ENCODE results near the gene ADAMTSL3. TPM values are rescaled to one million over a fixed set of nuclear protein-coding genes. Genes with fewer than 3 reads are reported as not detected.

Gene ADAMTSL3
- total RNA-seq, 1 experiment from 2014 or later: 0.05 TPM

GRCh38 chr15:83854321-83854720 lies 200.4 kb downstream of the ADAMTSL3 start (continued):
- TF ChIP-seq, protein P1, sequence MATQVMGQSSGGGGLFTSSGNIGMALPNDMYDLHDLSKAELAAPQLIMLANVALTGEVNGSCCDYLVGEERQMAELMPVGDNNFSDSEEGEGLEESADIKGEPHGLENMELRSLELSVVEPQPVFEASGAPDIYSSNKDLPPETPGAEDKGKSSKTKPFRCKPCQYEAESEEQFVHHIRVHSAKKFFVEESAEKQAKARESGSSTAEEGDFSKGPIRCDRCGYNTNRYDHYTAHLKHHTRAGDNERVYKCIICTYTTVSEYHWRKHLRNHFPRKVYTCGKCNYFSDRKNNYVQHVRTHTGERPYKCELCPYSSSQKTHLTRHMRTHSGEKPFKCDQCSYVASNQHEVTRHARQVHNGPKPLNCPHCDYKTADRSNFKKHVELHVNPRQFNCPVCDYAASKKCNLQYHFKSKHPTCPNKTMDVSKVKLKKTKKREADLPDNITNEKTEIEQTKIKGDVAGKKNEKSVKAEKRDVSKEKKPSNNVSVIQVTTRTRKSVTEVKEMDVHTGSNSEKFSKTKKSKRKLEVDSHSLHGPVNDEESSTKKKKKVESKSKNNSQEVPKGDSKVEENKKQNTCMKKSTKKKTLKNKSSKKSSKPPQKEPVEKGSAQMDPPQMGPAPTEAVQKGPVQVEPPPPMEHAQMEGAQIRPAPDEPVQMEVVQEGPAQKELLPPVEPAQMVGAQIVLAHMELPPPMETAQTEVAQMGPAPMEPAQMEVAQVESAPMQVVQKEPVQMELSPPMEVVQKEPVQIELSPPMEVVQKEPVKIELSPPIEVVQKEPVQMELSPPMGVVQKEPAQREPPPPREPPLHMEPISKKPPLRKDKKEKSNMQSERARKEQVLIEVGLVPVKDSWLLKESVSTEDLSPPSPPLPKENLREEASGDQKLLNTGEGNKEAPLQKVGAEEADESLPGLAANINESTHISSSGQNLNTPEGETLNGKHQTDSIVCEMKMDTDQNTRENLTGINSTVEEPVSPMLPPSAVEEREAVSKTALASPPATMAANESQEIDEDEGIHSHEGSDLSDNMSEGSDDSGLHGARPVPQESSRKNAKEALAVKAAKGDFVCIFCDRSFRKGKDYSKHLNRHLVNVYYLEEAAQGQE (IDR thresholded peaks at IDR 0.05; ENCODE audit: low read depth): no peak

GRCh38 chr15:83854950-83855707 lies 201.2 kb downstream of the ADAMTSL3 start:
- TF ChIP-seq JUND (IDR thresholded peaks at IDR 0.05) (no peak), EZH2phosphoT487 (IDR thresholded peaks at IDR 0.05; ENCODE audit: borderline replicate concordance) (no peak), POLR2AphosphoS5 (IDR thresholded peaks at IDR 0.05; ENCODE audit: low read depth, low read length) (no peak), EZH2 (IDR thresholded peaks at IDR 0.05) (no peak), CBX3 (IDR thresholded peaks at IDR 0.05; ENCODE audit: low read depth) (no peak), SRF (IDR thresholded peaks at IDR 0.05; ENCODE audit: low read depth) (no peak), EGR1 (IDR thresholded peaks at IDR 0.05; ENCODE audit: low read depth) (no peak), ZNF274 (IDR thresholded peaks at IDR 0.05; ENCODE audit: low read depth, low read length) (no peak), YY1 (IDR thresholded peaks at IDR 0.05; ENCODE audit: extremely low read depth, insufficient replicate concordance, low read depth, low read length) (no peak), ELF1 (IDR thresholded peaks at IDR 0.05; ENCODE audit: borderline replicate concordance, low read depth) (no peak)
- TF ChIP-seq, protein P1 (IDR thresholded peaks at IDR 0.05; ENCODE audit: low read depth): no peak
- peaks cover 4 to 7% of the 10 kb centered on the region in 2 experiments; a peak in 2 of 4 replicates for H3K4me1 ChIP-seq (ENCODE audit: control insufficient read depth in 1 of 2, insufficient read depth in 2 of 2, low read length in 2 of 2)
- no peaks in the 10 kb centered on the region for H4K20me1 ChIP-seq (ENCODE audit: insufficient read depth)
- ChIA-PET RAD21 (ENCODE audit: low non-redundant PET in 1 of 2, low total read pairs in 2 of 2, uncharacterized antibody in 2 of 2, unreplicated experiment in 2 of 2) (no interaction called here), POLR2A (no interaction called here), CTCF (interaction anchor here (2.8 kb wide), 1 partner anchor 17 kb away, joined by 7 read pairs; no protein-coding TSS in a partner anchor)
- no peaks in the 10 kb centered on the region for H3K9me2 ChIP-seq (ENCODE audit: insufficient read depth)
- no peaks in the 10 kb centered on the region for H3K36me3 ChIP-seq (ENCODE audit: control insufficient read depth in 1 of 2, insufficient read depth in 2 of 2, low read length in 2 of 2)
- no peak overlapping the region for H2AFZ ChIP-seq (ENCODE audit: low read depth, low read length, poor library complexity, severe bottlenecking)
- H3K9ac ChIP-seq (ENCODE audit: low read length): no peak overlapping the region
- no peak overlapping the region for H3K4me3 ChIP-seq (replicated peaks in 1 of 2; ENCODE audit: low read depth in 1 of 2, low read length in 2 of 2)
- DNase-seq (ENCODE audit: low read depth, low spot score) (no peak), ATAC-seq (no peak)
- no peaks in the 10 kb centered on the region for H3K79me2 ChIP-seq (ENCODE audit: insufficient read depth, low read length)
- no peak overlapping the region for H3K27ac ChIP-seq (ENCODE audit: low read depth, low read length)
- H3K9me3 ChIP-seq (ENCODE audit: control insufficient read depth in 1 of 2, insufficient read depth in 1 of 2, low read depth in 1 of 2, low read length in 2 of 2): no peaks in the 10 kb centered on the region
- BruUV-seq (replicated peaks): no TSS peak
- H3K4me2 ChIP-seq (ENCODE audit: low read length): no peak overlapping the region
- H3K27me3 ChIP-seq (ENCODE audit: insufficient read depth, low read length): 0 out of 2 replicates have a peak, but pooled peaks cover 4% of the 10 kb centered on the region
- intact Hi-C loops (cut with micrococcal nuclease): no loop called here

Measured in HCT116 (cell line).